Measurements from ENCODE around the gene HOXC6.

GRCh38 chr12:54038871-54039414 lies 10.7 kb downstream of the HOXC6 start:
- TF ChIP-seq BCL11A (IDR thresholded peaks at IDR 0.05; ENCODE audit: low read depth, low read length) (no peak), EZH2 (IDR thresholded peaks at IDR 0.05; ENCODE audit: borderline replicate concordance, control insufficient read depth, low read depth, low read length) (no peak), MTA2 (IDR thresholded peaks at IDR 0.05; ENCODE audit: low read depth) (no peak), FOS (IDR thresholded peaks at IDR 0.05; ENCODE audit: borderline replicate concordance, extremely low read depth, insufficient read length) (no peak), SMC3 (IDR thresholded peaks at IDR 0.05; ENCODE audit: borderline replicate concordance, low read length) (no peak), CTCF (IDR thresholded peaks at IDR 0.05 in 2 of 3, conservative IDR thresholded peaks at IDR 0.05 in 1 of 3; ENCODE audit: control insufficient read depth in 2 of 3, extremely low read depth in 1 of 3, insufficient read depth in 1 of 3, low read depth in 3 of 3, low read length in 3 of 3) (no peak), TCF7 (IDR thresholded peaks at IDR 0.05; ENCODE audit: borderline replicate concordance) (no peak), BRCA1 (IDR thresholded peaks at IDR 0.05; ENCODE audit: low read depth, low read length) (no peak)

Data from GM12878 (cell line).